Glomerular endothelial cell (primary cell): ENCODE measurements around the gene RPL19. TPM values are rescaled to one million over a fixed set of nuclear protein-coding genes. Genes with fewer than 3 reads are reported as not detected.

ENCODE experiments used
- DNase-seq: peaks from one replicate; pipeline ENCODE4 v3.0.0-alpha.2; 2011; ENCODE audit warnings: low read depth, low spot score; ENCODE audit errors: extremely low read depth
- total RNA-seq: library from RNA; depleted of rRNA; stranded (reverse); fragments of >200 nt; gene quantifications from 2 replicates; pipeline ENCODE4 v1.2.3, GENCODE V29; 2015

The RPL19 gene
- total RNA-seq, 1 donor from 2014 or later, result 1,721 TPM

- no peak for DNase-seq
Observed at GRCh38 chr17:39171933-39172332, 28.1 kb upstream of the RPL19 start.

- no peak for DNase-seq
Observed at GRCh38 chr17:39173080-39173479, 27.0 kb upstream of the RPL19 start.

- no peak for DNase-seq
Observed at GRCh38 chr17:39173526-39174274, 26.4 kb upstream of the RPL19 start.

- no peak for DNase-seq
Observed at GRCh38 chr17:39174920-39175694, 25.0 kb upstream of the RPL19 start.

GRCh38 chr17:39175695-39176093, 24.4 kb upstream of the RPL19 start:
- DNase-seq, result no peak

- no peak for DNase-seq
Observed at GRCh38 chr17:39177256-39177655, 22.8 kb upstream of the RPL19 start.

GRCh38 chr17:39178536-39178935, 21.5 kb upstream of the RPL19 start:
- DNase-seq, result no peak

- DNase-seq, result no peak
Observed at GRCh38 chr17:39181303-39181702, 18.8 kb upstream of the RPL19 start.

- no peak for DNase-seq
Observed at GRCh38 chr17:39183045-39183444, 17.0 kb upstream of the RPL19 start.

GRCh38 chr17:39183720-39184119, 16.4 kb upstream of the RPL19 start:
- no peak for DNase-seq

GRCh38 chr17:39186481-39187002, 13.5 kb upstream of the RPL19 start:
- DNase-seq, result no peak

GRCh38 chr17:39187152-39187830, 12.8 kb upstream of the RPL19 start:
- no peak for DNase-seq

GRCh38 chr17:39191750-39192510, 8.2 kb upstream of the RPL19 start:
- DNase-seq, result no peak

GRCh38 chr17:39192901-39193300, 7.2 kb upstream of the RPL19 start:
- DNase-seq, result no peak

GRCh38 chr17:39193346-39193745, 6.7 kb upstream of the RPL19 start:
- no peak for DNase-seq

- no peak for DNase-seq
Observed at GRCh38 chr17:39194089-39194984, 5.7 kb upstream of the RPL19 start.

- DNase-seq, result no peak
Observed at GRCh38 chr17:39194985-39195524, 5.0 kb upstream of the RPL19 start.

GRCh38 chr17:39195568-39196160, 4.4 kb upstream of the RPL19 start:
- no peak for DNase-seq

GRCh38 chr17:39196241-39196807, 3.8 kb upstream of the RPL19 start:
- no peak for DNase-seq
